Keratinocyte (primary cell): ENCODE data around the gene HOXC5. TPM values are rescaled to one million over a fixed set of nuclear protein-coding genes. Genes with fewer than 3 reads are reported as not detected.

Experiments
- DNase-seq: peaks from one replicate; pipeline ENCODE4 v3.0.0-alpha.2; 2011; ENCODE audit warnings: low read depth, missing footprints, low spot score
- FAIRE-seq: peaks from 2 replicates; lab custom pipeline; 2011; peaks lifted over from hg19 to GRCh38; lab: Jason Lieb, UNC
- H2AFZ ChIP-seq: 2 replicates; pipeline ENCODE4 v1.6.0; 2012; ENCODE audit warnings: low read length, control low read depth, inconsistent platforms; ENCODE audit not compliant: control insufficient read depth
- H3K27ac ChIP-seq: 2 replicates; pipeline ENCODE4 v1.5.1; 2011; ENCODE audit warnings: low read length; ENCODE audit not compliant: control insufficient read depth, insufficient read depth
- H3K27me3 ChIP-seq: 3 replicates; pipeline ENCODE4 v1.6.0; 2011; ENCODE audit warnings: low read length; ENCODE audit not compliant: control insufficient read depth, insufficient read depth; ENCODE audit errors: extremely low read depth
- H3K36me3 ChIP-seq, 2 experiments: 2 replicates in 1 of 2; 3 replicates in 1 of 2; pipeline ENCODE4 v1.5.1; 2011; ENCODE audit warnings: low read length in 2 of 2, mild to moderate bottlenecking in 1 of 2; ENCODE audit not compliant: control insufficient read depth in 2 of 2, insufficient read depth in 2 of 2; ENCODE audit errors: extremely low read depth in 1 of 2
- H3K4me1 ChIP-seq: 3 replicates; pipeline ENCODE4 v1.5.1; 2011; ENCODE audit warnings: low read length; ENCODE audit not compliant: control insufficient read depth, insufficient read depth; ENCODE audit errors: extremely low read depth
- H3K4me2 ChIP-seq: 3 replicates; pipeline ENCODE4 v1.6.0; 2011; ENCODE audit warnings: low read depth, low read length; ENCODE audit not compliant: control insufficient read depth, insufficient read depth; ENCODE audit errors: extremely low read depth
- H3K4me3 ChIP-seq, 3 experiments: fragments of 200-600 bp in 1 of 3; sonication (generic) in 1 of 3; 2 replicates in 2 of 3; 3 replicates in 1 of 3; pipeline ENCODE4 v1.5.1; 2011 to 2016; ENCODE audit warnings: low read length in 3 of 3, mild to moderate bottlenecking in 3 of 3, control low read depth in 2 of 3, inconsistent platforms in 1 of 3, low read depth in 1 of 3, mixed read lengths in 1 of 3, mixed run types in 1 of 3, moderate library complexity in 1 of 3; ENCODE audit not compliant: control insufficient read depth in 2 of 3, insufficient read depth in 2 of 3; ENCODE audit errors: extremely low read depth in 1 of 3
- H3K79me2 ChIP-seq: 2 replicates; pipeline ENCODE4 v1.6.0; 2012; ENCODE audit warnings: low read length; ENCODE audit not compliant: control insufficient read depth, insufficient read depth
- H3K9ac ChIP-seq: 3 replicates; pipeline ENCODE4 v1.6.0; 2011; ENCODE audit warnings: low read length; ENCODE audit not compliant: control insufficient read depth, insufficient read depth; ENCODE audit errors: extremely low read depth
- H3K9me1 ChIP-seq: 3 replicates; pipeline ENCODE4 v1.6.0; 2011; ENCODE audit warnings: low read length; ENCODE audit not compliant: control insufficient read depth, insufficient read depth; ENCODE audit errors: extremely low read depth
- H3K9me3 ChIP-seq: 2 replicates; pipeline ENCODE4 v1.5.1; 2012; ENCODE audit warnings: low read depth, low read length; ENCODE audit not compliant: control insufficient read depth
- H4K20me1 ChIP-seq: 3 replicates; pipeline ENCODE4 v1.6.0; 2011; ENCODE audit warnings: low read length; ENCODE audit not compliant: control insufficient read depth, insufficient read depth; ENCODE audit errors: extremely low read depth
- CTCF ChIP-seq, 3 experiments: IDR thresholded peaks in 1 of 3; conservative IDR thresholded peaks in 1 of 3; optimal IDR thresholded peaks in 1 of 3; 2 replicates in 2 of 3; 3 replicates in 1 of 3; pipeline versions ENCODE3 to v1.5.1; 2011; ENCODE audit warnings: low read length in 3 of 3, mild to moderate bottlenecking in 3 of 3, moderate library complexity in 2 of 3, control low read depth in 1 of 3, inconsistent platforms in 1 of 3; ENCODE audit not compliant: insufficient read depth in 2 of 3; ENCODE audit errors: extremely low read depth in 1 of 3
- EZH2 ChIP-seq: IDR thresholded peaks from one replicate; pipeline ENCODE4 v1.6.1; 2012; ENCODE audit warnings: inconsistent platforms, mild to moderate bottlenecking, low read length, moderate library complexity
- dilution Hi-C: fragments of 300-500 bp; cut with MboI; formaldehyde crosslinking; loops from one replicate; pipeline ENCODE4 v1.7.0; 2020; ENCODE audit warnings: low sequenced_read_pairs; ENCODE audit not compliant: extremely low pct_ligation_motif_present
- polyA plus RNA-seq, 5 experiments: library from polyadenylated mRNA; depleted of rRNA in 3 of 5; stranded (reverse) in 3 of 5; stranded (forward) in 1 of 5; unstranded in 1 of 5; fragments of >200 nt; gene quantifications; 1 replicate in 1 of 5; 2 replicates in 3 of 5; 3 replicates in 1 of 5; pipeline versions ENCODE4 v1.2.1 to v1.2.3, GENCODE V29; 2011 to 2012; ENCODE audit warnings: missing spikeins in 2 of 5, low read depth in 1 of 5, low replicate concordance in 1 of 5

The HOXC5 gene
- polyA plus RNA-seq, 1 donor (not counting 4 experiments of a cell fraction or from before 2014, with no cell fraction given): 0.18 TPM

- Histone ChIP-seq H4K20me1 (no peaks in the 10 kb centered on the region), H3K9me1 (no peaks in the 10 kb centered on the region), H2AFZ (peak overlapping the region; percentile 62), H3K36me3 (peaks cover 0 to 2% of the 10 kb centered on the region in 2 experiments), H3K27ac (peak overlapping the region; percentile 95), H3K4me1 (peaks cover 30% of the 10 kb centered on the region), H3K4me3 (peak overlapping the region; percentile 45 to 90 (median 89)), H3K79me2 (peaks cover 95% of the 10 kb centered on the region), H3K9ac (peak overlapping the region; percentile 97), H3K27me3 (no peaks in the 10 kb centered on the region), H3K9me3 (no peaks in the 10 kb centered on the region), H3K4me2 (peak overlapping the region; percentile 98)
- FAIRE-seq (no peak), DNase-seq (no peak)
- dilution Hi-C loops: no loop called here
- TF ChIP-seq CTCF (optimal IDR thresholded peaks at IDR 0.05 in 1 of 3, IDR thresholded peaks at IDR 0.05 in 1 of 3, conservative IDR thresholded peaks at IDR 0.05 in 1 of 3; ENCODE audit: extremely low read depth in 1 of 3, insufficient read depth in 2 of 3, low read length in 3 of 3): no peak
- TF ChIP-seq EZH2: no peak
Measured at GRCh38 chr12:53995002-53995377, 37.9 kb upstream of the HOXC5 start.

GRCh38 chr12:53995378-53996239, 37.2 kb upstream of the HOXC5 start:
- peak overlapping the region; percentile 45 to 90 (median 89) for H3K4me3 ChIP-seq
- H3K27me3 ChIP-seq: no peaks in the 10 kb centered on the region
- peak overlapping the region; percentile 62 for H2AFZ ChIP-seq
- FAIRE-seq: no peak
- H4K20me1 ChIP-seq: no peaks in the 10 kb centered on the region
- H3K4me1 ChIP-seq: peaks cover 30% of the 10 kb centered on the region
- peak overlapping the region; percentile 95 for H3K27ac ChIP-seq
- H3K9ac ChIP-seq: peak overlapping the region; percentile 97
- H3K4me2 ChIP-seq: peak overlapping the region; percentile 98
- peaks cover 95% of the 10 kb centered on the region for H3K79me2 ChIP-seq
- no peaks in the 10 kb centered on the region for H3K9me1 ChIP-seq
- no peak for TF ChIP-seq CTCF (optimal IDR thresholded peaks at IDR 0.05 in 1 of 3, IDR thresholded peaks at IDR 0.05 in 1 of 3, conservative IDR thresholded peaks at IDR 0.05 in 1 of 3; ENCODE audit: extremely low read depth in 1 of 3, insufficient read depth in 2 of 3, low read length in 3 of 3)
- TF ChIP-seq EZH2: no peak
- dilution Hi-C loops: no loop called here
- H3K9me3 ChIP-seq: no peaks in the 10 kb centered on the region
- DNase-seq: no peak
- H3K36me3 ChIP-seq: peaks cover 0 to 1% of the 10 kb centered on the region in 2 experiments
